ENCODE measurements around the gene SMIM13. TPM values are rescaled to one million over a fixed set of nuclear protein-coding genes. Genes with fewer than 3 reads are reported as not detected.
"Not testable (repeated sequence)": the region's sequence is repeated elsewhere in the genome, so short reads cannot be mapped to it uniquely, and the experiment has no call there.

The SMIM13 gene
- total RNA-seq, 1 experiment from 2014 or later = 15.7 TPM

GRCh38 chr6:11089695-11090094 is 3.9 kb upstream of the SMIM13 start:
- ChIA-PET RAD21 (ENCODE audit: low non-redundant PET in 1 of 2, low total read pairs in 2 of 2, uncharacterized antibody in 2 of 2, unreplicated experiment in 2 of 2) (no interaction called here), CTCF (no interaction called here), POLR2A (no interaction called here)
- H3K36me3 ChIP-seq (ENCODE audit: control insufficient read depth in 1 of 2, insufficient read depth in 2 of 2, low read length in 2 of 2) = no peaks in the 10 kb centered on the region
- H3K9ac ChIP-seq (ENCODE audit: low read length) = no peak overlapping the region
- H3K79me2 ChIP-seq (ENCODE audit: insufficient read depth, low read length) = peaks cover 5% of the 10 kb centered on the region
- intact Hi-C loops (cut with micrococcal nuclease) = no loop called here
- H3K4me1 ChIP-seq (ENCODE audit: control insufficient read depth in 1 of 2, insufficient read depth in 2 of 2, low read length in 2 of 2) = peaks cover 4 to 8% of the 10 kb centered on the region in 2 experiments; a peak in 2 of 4 replicates
- no peak overlapping the region for H3K27ac ChIP-seq (ENCODE audit: low read depth, low read length)
- no peaks in the 10 kb centered on the region for H3K27me3 ChIP-seq (ENCODE audit: insufficient read depth, low read length)
- TF ChIP-seq ELF1 (IDR thresholded peaks at IDR 0.05; ENCODE audit: borderline replicate concordance, low read depth) (no peak), TCF7L2 (IDR thresholded peaks at IDR 0.05; ENCODE audit: borderline replicate concordance, extremely low read depth, insufficient read depth, insufficient read length) (no peak), SIN3A (IDR thresholded peaks at IDR 0.05; ENCODE audit: low read depth) (no peak)
- DNase-seq (ENCODE audit: low read depth, low spot score) (no peak), ATAC-seq (no peak)
- H3K4me3 ChIP-seq (replicated peaks in 1 of 2; ENCODE audit: low read depth in 1 of 2, low read length in 2 of 2) = no peak overlapping the region
- no peaks in the 10 kb centered on the region for H3K9me2 ChIP-seq (ENCODE audit: insufficient read depth)
- H3K4me2 ChIP-seq (ENCODE audit: low read length) = no peak overlapping the region
- BruUV-seq (replicated peaks) = no TSS peak
- H3K9me3 ChIP-seq (ENCODE audit: control insufficient read depth in 1 of 2, insufficient read depth in 1 of 2, low read depth in 1 of 2, low read length in 2 of 2) = no peaks in the 10 kb centered on the region
- no peaks in the 10 kb centered on the region for H4K20me1 ChIP-seq (ENCODE audit: insufficient read depth)
- H2AFZ ChIP-seq (ENCODE audit: low read depth, low read length, poor library complexity, severe bottlenecking) = no peak overlapping the region

GRCh38 chr6:11091141-11091540 is 2.5 kb upstream of the SMIM13 start:
- POLR2A ChIA-PET = interaction anchor here (0.6 kb wide), 1 partner anchor 282 kb away, joined by 3 read pairs; no protein-coding TSS in a partner anchor
- H3K9me3 ChIP-seq (ENCODE audit: control insufficient read depth in 1 of 2, insufficient read depth in 1 of 2, low read depth in 1 of 2, low read length in 2 of 2); H3K9ac ChIP-seq (ENCODE audit: low read length); H2AFZ ChIP-seq (ENCODE audit: low read depth, low read length, poor library complexity, severe bottlenecking); H3K4me2 ChIP-seq (ENCODE audit: low read length); DNase-seq (ENCODE audit: low read depth, low spot score); H3K36me3 ChIP-seq (ENCODE audit: control insufficient read depth in 1 of 2, insufficient read depth in 2 of 2, low read length in 2 of 2); CTCF ChIA-PET; H4K20me1 ChIP-seq (ENCODE audit: insufficient read depth); H3K4me3 ChIP-seq (replicated peaks in 1 of 2; ENCODE audit: low read depth in 1 of 2, low read length in 2 of 2); H3K9me2 ChIP-seq (ENCODE audit: insufficient read depth); BruUV-seq (replicated peaks); RAD21 ChIA-PET (ENCODE audit: low non-redundant PET in 1 of 2, low total read pairs in 2 of 2, uncharacterized antibody in 2 of 2, unreplicated experiment in 2 of 2); H3K27me3 ChIP-seq (ENCODE audit: insufficient read depth, low read length); H3K27ac ChIP-seq (ENCODE audit: low read depth, low read length); ATAC-seq; intact Hi-C loops (cut with micrococcal nuclease): not testable (repeated sequence)
- H3K4me1 ChIP-seq (ENCODE audit: control insufficient read depth in 1 of 2, insufficient read depth in 2 of 2, low read length in 2 of 2) = peaks cover 9 to 22% of the 10 kb centered on the region in 2 experiments
- peaks cover 20% of the 10 kb centered on the region for H3K79me2 ChIP-seq (ENCODE audit: insufficient read depth, low read length)

Data from HCT116 (cell line).